ENCODE measurements around the gene LRPAP1.

LRPAP1 gene

DNA sequence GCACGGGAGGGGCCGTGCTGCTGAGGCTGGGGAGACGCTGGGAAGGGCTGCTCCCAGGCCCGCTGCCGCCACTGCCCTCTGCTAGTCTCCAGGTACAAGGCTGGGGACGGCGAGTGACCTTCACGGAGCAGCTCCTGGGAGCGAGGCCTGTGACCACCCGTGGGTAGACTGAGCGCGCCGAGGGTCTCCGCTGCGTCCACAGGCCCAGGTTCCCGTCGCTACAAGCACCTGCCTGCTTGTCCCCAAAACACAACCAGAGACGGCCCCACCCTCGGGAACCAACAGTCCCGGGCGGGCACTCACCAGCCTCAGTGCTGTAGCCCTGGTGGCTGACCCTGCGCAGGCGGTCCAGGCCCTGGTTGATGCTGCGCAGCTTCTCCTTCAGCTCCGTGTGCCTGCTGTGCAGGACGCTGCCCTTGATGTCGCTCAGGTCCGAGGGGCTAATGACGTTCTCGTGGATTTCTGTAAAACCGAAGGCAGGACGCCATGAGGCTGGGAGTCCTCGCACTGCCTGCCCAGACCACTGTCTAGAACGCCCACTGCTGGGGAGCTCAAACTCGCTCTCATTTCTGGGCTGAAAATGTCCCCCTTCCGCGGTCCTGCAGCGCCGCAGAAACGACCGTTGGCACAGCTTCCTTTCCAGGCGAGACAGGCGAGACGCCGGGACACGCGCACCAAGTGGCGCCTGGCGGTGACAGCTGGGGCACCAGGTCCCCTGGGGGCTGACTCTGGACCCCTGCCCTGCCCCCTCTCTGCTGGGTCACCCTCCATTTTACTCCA, 14.3 kb downstream of the LRPAP1 start:
- Histone ChIP-seq H2BK120ac (ENCODE audit: low read depth, low read length) (no peak overlapping the region), H3K4me3 (ENCODE audit: low read length) (no peak overlapping the region), H3K79me2 (ENCODE audit: control insufficient read depth, insufficient read depth, low read length) (no peaks in the 10 kb centered on the region), H3K9ac (ENCODE audit: low read length) (no peak overlapping the region), H3K23ac (ENCODE audit: low read length) (no peak overlapping the region), H3K56ac (ENCODE audit: low read length) (no peak overlapping the region), H3K79me1 (ENCODE audit: low read length) (no peaks in the 10 kb centered on the region), H4K5ac (ENCODE audit: low read length) (no peak overlapping the region), H2BK5ac (ENCODE audit: low read length) (no peak overlapping the region), H3K4me1 (ENCODE audit: control insufficient read depth, low read depth, low read length) (no peaks in the 10 kb centered on the region), H3K27ac (ENCODE audit: low read depth, low read length) (no peak overlapping the region), H3K18ac (ENCODE audit: low read length) (no peak overlapping the region), H4K8ac (ENCODE audit: low read depth, low read length) (no peak overlapping the region), H3K36me3 (ENCODE audit: control insufficient read depth, insufficient read depth, low read length) (peaks cover 11% of the 10 kb centered on the region), H3K4me2 (ENCODE audit: low read length) (no peak overlapping the region), H2AK5ac (ENCODE audit: low read length) (no peak overlapping the region), H3K4ac (ENCODE audit: low read depth, low read length) (no peak overlapping the region), H2BK15ac (replicated peaks; ENCODE audit: low read depth) (no peak overlapping the region), H3K27me3 (ENCODE audit: insufficient read depth, low read length, poor library complexity) (no peaks in the 10 kb centered on the region)
- DNase-seq = no peak
- WGBS (ENCODE audit: extremely low coverage, insufficient coverage, low lambda C conversion rate) = no CpG with 5 or more reads among the region's 49 CpGs

DNA sequence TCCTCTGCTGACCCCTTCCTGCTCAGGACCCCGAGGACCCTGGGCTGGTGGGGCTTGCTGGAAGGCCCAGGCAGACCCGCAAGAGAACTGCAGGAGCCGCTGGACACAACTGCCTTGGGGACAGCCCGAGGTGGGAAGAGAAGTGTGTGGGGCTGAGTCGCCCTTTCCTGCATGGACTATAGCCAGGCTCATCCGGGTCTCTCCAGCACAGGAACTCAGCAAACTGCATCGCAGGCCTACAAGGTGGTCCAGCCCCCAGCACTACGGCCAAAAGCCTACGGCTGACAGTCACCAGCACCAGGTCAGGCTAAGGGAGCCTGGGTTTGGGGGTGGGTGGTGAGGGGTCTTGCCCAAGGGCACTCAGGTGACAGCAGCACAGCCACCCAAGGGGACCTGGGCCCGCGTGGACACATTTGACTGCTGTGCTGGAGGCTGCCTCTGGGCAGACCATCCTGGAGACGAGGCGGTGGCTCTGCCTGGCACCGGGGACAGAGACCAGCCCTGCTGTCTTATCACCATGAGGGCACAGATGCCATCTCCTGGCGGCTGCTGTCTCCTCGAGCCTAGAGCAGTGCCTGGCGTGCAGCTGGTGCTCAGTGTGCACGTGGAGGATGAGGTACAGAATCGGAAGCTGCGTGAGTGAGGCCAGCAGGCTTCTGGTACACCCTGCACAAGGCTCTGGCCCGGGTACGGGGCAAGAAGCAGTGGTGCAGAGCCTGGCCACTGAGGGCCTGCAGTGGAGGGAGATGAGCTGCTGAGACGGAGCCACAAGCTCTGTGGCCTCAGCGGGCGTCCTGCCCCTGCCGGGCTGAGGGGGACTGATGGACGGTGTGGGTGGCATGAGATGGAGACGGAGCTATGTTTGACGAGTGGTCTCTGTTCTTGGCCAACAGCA, 15.1 kb downstream of the LRPAP1 start:
- no peak overlapping the region for H3K4me3 ChIP-seq (ENCODE audit: low read length)
- no peaks in the 10 kb centered on the region for H3K27me3 ChIP-seq (ENCODE audit: insufficient read depth, low read length, poor library complexity)
- H3K79me1 ChIP-seq (ENCODE audit: low read length) = no peaks in the 10 kb centered on the region
- H2AK5ac ChIP-seq (ENCODE audit: low read length) = no peak overlapping the region
- peaks cover 14% of the 10 kb centered on the region for H3K36me3 ChIP-seq (ENCODE audit: control insufficient read depth, insufficient read depth, low read length)
- no peak overlapping the region for H3K18ac ChIP-seq (ENCODE audit: low read length)
- no peak overlapping the region for H2BK15ac ChIP-seq (replicated peaks; ENCODE audit: low read depth)
- no peak overlapping the region for H3K9ac ChIP-seq (ENCODE audit: low read length)
- no CpG with 5 or more reads among the region's 29 CpGs for WGBS (ENCODE audit: extremely low coverage, insufficient coverage, low lambda C conversion rate)
- H3K27ac ChIP-seq (ENCODE audit: low read depth, low read length) = no peak overlapping the region
- no peaks in the 10 kb centered on the region for H3K79me2 ChIP-seq (ENCODE audit: control insufficient read depth, insufficient read depth, low read length)
- DNase-seq = no peak
- no peak overlapping the region for H3K23ac ChIP-seq (ENCODE audit: low read length)
- no peak overlapping the region for H2BK5ac ChIP-seq (ENCODE audit: low read length)
- H3K4ac ChIP-seq (ENCODE audit: low read depth, low read length) = no peak overlapping the region
- H3K56ac ChIP-seq (ENCODE audit: low read length) = no peak overlapping the region
- H3K4me2 ChIP-seq (ENCODE audit: low read length) = no peak overlapping the region
- H4K8ac ChIP-seq (ENCODE audit: low read depth, low read length) = no peak overlapping the region
- H3K4me1 ChIP-seq (ENCODE audit: control insufficient read depth, low read depth, low read length) = no peaks in the 10 kb centered on the region
- H2BK120ac ChIP-seq (ENCODE audit: low read depth, low read length) = no peak overlapping the region
- H4K5ac ChIP-seq (ENCODE audit: low read length) = no peak overlapping the region

DNA sequence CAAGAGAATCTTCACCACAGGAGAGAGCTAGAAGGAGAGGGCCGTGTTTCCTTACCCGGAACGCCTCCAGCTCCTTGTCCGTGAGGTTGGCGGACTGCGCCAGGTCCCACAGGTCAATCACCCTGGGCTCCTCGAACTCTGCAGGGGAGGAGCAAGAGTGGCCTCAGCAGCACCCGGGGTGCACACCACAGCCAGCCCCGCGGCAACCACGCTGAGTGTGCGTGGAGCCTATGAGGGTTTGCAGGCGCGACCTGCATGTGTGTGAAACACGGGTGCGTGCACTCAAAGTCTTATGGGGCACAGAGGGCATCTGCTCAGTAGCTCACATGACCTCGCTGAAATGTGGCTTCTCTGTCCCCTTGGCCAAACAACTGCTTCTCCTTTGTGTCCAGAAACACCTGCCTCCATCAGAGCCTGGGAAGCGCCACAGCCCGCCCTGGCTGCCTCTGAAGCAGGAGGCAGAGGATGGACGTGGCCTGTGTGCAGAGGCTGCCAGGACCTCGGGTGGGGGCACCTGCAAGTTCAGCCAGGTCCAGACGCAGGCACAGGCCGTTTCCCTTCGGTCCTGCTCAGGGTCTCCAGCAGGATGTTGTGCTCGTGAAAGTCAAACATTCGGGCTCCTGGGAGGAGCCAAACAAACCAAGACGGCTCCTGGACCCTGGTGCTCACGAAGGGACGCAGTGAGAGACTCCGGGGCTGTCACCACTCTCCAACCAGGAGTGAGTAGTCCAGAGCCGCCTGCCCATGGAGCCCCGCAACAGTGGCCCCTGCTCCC, 16.0 kb downstream of the LRPAP1 start:
- no peak overlapping the region for H3K56ac ChIP-seq (ENCODE audit: low read length)
- DNase-seq = no peak
- H3K4me3 ChIP-seq (ENCODE audit: low read length) = no peak overlapping the region
- WGBS (ENCODE audit: extremely low coverage, insufficient coverage, low lambda C conversion rate) = no CpG with 5 or more reads among the region's 32 CpGs
- no peak overlapping the region for H3K4me2 ChIP-seq (ENCODE audit: low read length)
- no peak overlapping the region for H2BK15ac ChIP-seq (replicated peaks; ENCODE audit: low read depth)
- no peak overlapping the region for H3K23ac ChIP-seq (ENCODE audit: low read length)
- no peak overlapping the region for H4K8ac ChIP-seq (ENCODE audit: low read depth, low read length)
- no peak overlapping the region for H2BK5ac ChIP-seq (ENCODE audit: low read length)
- H3K27me3 ChIP-seq (ENCODE audit: insufficient read depth, low read length, poor library complexity) = no peaks in the 10 kb centered on the region
- no peaks in the 10 kb centered on the region for H3K79me1 ChIP-seq (ENCODE audit: low read length)
- no peak overlapping the region for H2BK120ac ChIP-seq (ENCODE audit: low read depth, low read length)
- H3K79me2 ChIP-seq (ENCODE audit: control insufficient read depth, insufficient read depth, low read length) = no peaks in the 10 kb centered on the region
- H3K36me3 ChIP-seq (ENCODE audit: control insufficient read depth, insufficient read depth, low read length) = peaks cover 13% of the 10 kb centered on the region
- no peaks in the 10 kb centered on the region for H3K4me1 ChIP-seq (ENCODE audit: control insufficient read depth, low read depth, low read length)
- no peak overlapping the region for H3K27ac ChIP-seq (ENCODE audit: low read depth, low read length)
- no peak overlapping the region for H3K4ac ChIP-seq (ENCODE audit: low read depth, low read length)
- H4K5ac ChIP-seq (ENCODE audit: low read length) = no peak overlapping the region
- no peak overlapping the region for H3K18ac ChIP-seq (ENCODE audit: low read length)
- no peak overlapping the region for H3K9ac ChIP-seq (ENCODE audit: low read length)
- H2AK5ac ChIP-seq (ENCODE audit: low read length) = no peak overlapping the region

DNA sequence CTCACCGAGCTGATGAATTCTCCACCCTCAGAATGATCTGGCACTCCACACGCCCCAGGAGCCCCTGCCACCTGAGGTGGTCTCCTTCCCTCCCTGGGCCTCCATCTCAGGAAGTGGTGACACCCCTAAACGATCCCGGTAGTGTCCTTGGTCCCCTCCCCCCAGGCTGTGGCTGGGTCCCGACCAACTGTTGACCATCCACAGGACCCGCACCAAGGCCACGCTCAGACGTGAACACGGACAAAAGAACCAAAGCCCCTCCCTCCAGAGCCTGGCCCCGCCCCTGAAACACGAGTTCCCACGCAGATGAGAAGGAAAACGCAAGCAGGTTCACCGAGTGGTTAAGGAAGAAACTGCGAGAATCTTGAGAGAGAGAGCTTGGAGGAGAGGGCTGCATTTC, 16.6 kb downstream of the LRPAP1 start:
- Histone ChIP-seq H3K23ac (ENCODE audit: low read length) (no peak overlapping the region), H2BK5ac (ENCODE audit: low read length) (no peak overlapping the region), H4K8ac (ENCODE audit: low read depth, low read length) (no peak overlapping the region), H3K9ac (ENCODE audit: low read length) (no peak overlapping the region), H3K36me3 (ENCODE audit: control insufficient read depth, insufficient read depth, low read length) (peaks cover 13% of the 10 kb centered on the region), H3K4me3 (ENCODE audit: low read length) (no peak overlapping the region), H3K79me1 (ENCODE audit: low read length) (no peaks in the 10 kb centered on the region), H3K4me2 (ENCODE audit: low read length) (no peak overlapping the region), H3K27me3 (ENCODE audit: insufficient read depth, low read length, poor library complexity) (no peaks in the 10 kb centered on the region), H3K56ac (ENCODE audit: low read length) (no peak overlapping the region), H2AK5ac (ENCODE audit: low read length) (no peak overlapping the region), H2BK120ac (ENCODE audit: low read depth, low read length) (no peak overlapping the region), H2BK15ac (replicated peaks; ENCODE audit: low read depth) (no peak overlapping the region), H4K5ac (ENCODE audit: low read length) (no peak overlapping the region), H3K4me1 (ENCODE audit: control insufficient read depth, low read depth, low read length) (no peaks in the 10 kb centered on the region), H3K4ac (ENCODE audit: low read depth, low read length) (no peak overlapping the region), H3K27ac (ENCODE audit: low read depth, low read length) (no peak overlapping the region), H3K18ac (ENCODE audit: low read length) (no peak overlapping the region), H3K79me2 (ENCODE audit: control insufficient read depth, insufficient read depth, low read length) (no peaks in the 10 kb centered on the region)
- no CpG with 5 or more reads among the region's 15 CpGs for WGBS (ENCODE audit: extremely low coverage, insufficient coverage, low lambda C conversion rate)
- peak; percentile 57 for DNase-seq

DNA sequence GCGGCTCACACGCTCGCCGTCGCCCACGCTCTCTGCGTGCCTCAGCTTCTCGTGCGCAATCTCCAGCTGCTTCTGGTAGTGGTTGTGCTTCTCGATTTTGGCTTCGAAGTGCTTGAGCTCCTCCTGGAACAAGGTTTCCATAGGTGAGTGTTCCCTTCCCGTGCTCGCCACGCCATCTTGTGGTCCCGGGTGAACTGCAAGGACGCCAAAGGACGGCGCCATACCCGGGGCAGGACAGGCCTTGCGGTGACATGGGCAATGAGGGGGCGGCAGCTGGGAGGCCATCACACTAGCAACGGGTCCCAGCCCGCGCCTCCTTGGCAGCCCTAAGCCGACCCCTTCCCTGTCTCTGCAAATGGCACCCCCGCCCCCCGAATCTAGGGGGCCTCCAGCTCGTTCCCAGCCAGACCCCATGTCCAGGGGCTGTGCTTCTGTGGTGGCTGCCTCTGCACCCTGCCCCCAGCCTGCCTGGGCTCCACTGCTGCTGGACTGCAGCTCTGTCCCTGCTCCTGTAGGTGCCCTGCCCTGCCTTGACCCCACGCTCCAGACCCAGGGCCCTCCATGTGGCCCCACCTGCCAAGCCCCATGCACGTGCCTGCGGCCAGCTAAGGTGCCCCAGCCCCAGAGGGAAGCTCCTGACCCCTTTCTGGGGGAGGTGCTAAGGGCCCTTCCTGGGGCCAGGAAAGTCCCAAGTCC, 17.3 kb downstream of the LRPAP1 start:
- no CpG with 5 or more reads among the region's 31 CpGs for WGBS (ENCODE audit: extremely low coverage, insufficient coverage, low lambda C conversion rate)
- H3K23ac ChIP-seq (ENCODE audit: low read length) = no peak overlapping the region
- H3K4me3 ChIP-seq (ENCODE audit: low read length) = no peak overlapping the region
- H3K56ac ChIP-seq (ENCODE audit: low read length) = no peak overlapping the region
- no peak overlapping the region for H2BK5ac ChIP-seq (ENCODE audit: low read length)
- no peak overlapping the region for H2BK15ac ChIP-seq (replicated peaks; ENCODE audit: low read depth)
- H4K8ac ChIP-seq (ENCODE audit: low read depth, low read length) = no peak overlapping the region
- H3K27me3 ChIP-seq (ENCODE audit: insufficient read depth, low read length, poor library complexity) = no peaks in the 10 kb centered on the region
- no peaks in the 10 kb centered on the region for H3K79me1 ChIP-seq (ENCODE audit: low read length)
- peak; percentile 55 for DNase-seq
- H3K4ac ChIP-seq (ENCODE audit: low read depth, low read length) = no peak overlapping the region
- peaks cover 12% of the 10 kb centered on the region for H3K36me3 ChIP-seq (ENCODE audit: control insufficient read depth, insufficient read depth, low read length)
- H2AK5ac ChIP-seq (ENCODE audit: low read length) = no peak overlapping the region
- no peak overlapping the region for H2BK120ac ChIP-seq (ENCODE audit: low read depth, low read length)
- no peak overlapping the region for H3K18ac ChIP-seq (ENCODE audit: low read length)
- H3K27ac ChIP-seq (ENCODE audit: low read depth, low read length) = no peak overlapping the region
- no peak overlapping the region for H3K9ac ChIP-seq (ENCODE audit: low read length)
- H3K4me2 ChIP-seq (ENCODE audit: low read length) = no peak overlapping the region
- H3K4me1 ChIP-seq (ENCODE audit: control insufficient read depth, low read depth, low read length) = no peaks in the 10 kb centered on the region
- no peak overlapping the region for H4K5ac ChIP-seq (ENCODE audit: low read length)
- H3K79me2 ChIP-seq (ENCODE audit: control insufficient read depth, insufficient read depth, low read length) = no peaks in the 10 kb centered on the region
